HK-2 (cell line): ENCODE measurements around the gene C1QL3.

ENCODE experiments used
- DNase-seq: peaks from one replicate; pipeline ENCODE4 v3.0.0-alpha.2; 2018; ENCODE audit not compliant: unreplicated experiment

The C1QL3 gene

GRCh38 chr10:16521311-16522016 is at the start of gene C1QL3:
C1QL3 (minus strand) TSS chr10:16521879; CDS start chr10:16521065, 814 bp downstream.
- DNase-seq = no peak

DNA sequence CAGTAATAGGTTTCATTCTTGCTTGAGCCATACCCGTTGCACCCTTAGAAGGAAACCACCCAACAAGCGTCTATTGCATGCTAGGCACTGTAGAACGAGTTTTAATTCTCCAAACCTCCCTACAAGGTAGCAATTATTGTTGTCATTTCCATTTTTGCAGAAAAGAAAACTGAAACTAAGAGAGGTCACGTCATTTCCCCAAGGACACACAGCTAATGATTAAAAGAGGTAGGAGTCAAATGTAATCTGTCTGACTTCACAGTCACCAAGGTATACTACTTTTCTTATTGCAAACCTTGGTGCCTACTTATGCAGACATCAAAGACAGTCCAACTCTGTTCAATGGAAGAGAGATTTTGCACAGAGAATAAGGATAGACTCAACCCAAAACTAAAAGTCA is 49.1 kb upstream of the C1QL3 start:
- DNase-seq = no peak

DNA sequence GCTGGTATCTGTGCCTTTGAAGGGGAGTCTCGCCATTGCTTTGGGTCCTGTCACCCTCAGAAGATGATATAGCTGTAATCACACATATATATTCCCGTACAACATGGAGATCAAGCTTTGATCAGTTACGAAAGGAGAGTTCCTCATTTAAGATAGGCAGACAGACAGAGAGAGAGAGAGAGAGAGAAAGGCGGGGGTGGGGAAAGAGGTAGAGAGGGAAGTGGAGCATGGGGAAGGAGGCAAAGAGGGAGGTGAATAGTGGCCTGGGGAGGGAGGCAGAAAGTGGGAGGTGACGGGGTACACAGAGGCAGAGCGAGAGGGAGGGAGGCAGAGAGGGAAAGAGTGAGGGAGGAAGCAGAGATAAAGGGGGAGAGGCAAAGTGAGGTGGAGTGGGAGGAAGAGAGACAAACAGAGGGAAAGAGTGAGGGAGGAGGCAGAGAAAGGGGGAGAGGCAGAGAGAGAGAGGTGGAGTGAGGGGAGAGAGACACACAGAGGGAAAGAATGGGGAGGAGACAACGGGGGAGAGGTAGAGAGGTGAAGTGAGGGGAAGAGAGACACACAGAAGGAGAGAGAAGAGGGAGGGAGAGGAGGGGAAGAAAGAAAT is 44.6 kb upstream of the C1QL3 start:
- no peak for DNase-seq

DNA sequence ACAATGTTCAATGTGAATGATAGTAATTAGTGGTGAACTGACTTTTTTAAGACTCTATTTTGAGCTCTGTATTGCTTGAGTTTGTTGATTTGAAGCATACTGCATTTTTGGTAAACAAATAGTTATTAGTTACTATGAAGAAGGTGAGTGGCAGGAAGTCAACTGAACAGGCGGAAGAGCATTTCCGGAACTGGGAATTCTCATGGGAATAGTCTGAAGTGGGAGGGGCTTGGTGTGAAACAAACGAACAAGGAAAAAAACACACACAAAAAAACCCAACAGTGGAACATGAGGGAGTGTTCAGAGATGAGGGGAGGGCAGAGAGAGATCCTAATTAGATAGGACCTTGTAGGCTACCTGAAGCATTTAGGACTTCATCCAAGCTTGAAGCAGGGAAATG is 43.9 kb upstream of the C1QL3 start:
- DNase-seq = no peak

DNA sequence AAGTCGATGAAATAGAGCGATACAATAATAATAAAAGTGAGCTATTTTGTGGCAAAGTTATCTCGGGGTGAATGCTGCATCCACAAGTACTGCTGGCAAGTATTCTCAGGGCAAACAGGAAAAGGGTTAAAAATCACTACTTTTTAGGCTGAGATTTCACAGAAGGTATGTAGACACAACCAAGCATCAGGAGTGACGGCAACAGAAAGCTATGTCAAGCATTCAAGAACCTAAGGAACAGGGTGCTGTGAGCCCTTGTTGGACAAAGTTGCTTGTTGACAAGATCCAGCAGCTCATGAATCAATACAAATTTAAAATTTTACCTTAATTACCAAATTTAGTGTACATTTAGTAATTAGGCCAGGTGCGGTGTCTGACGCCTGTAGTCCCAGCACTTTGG is 41.2 kb upstream of the C1QL3 start:
- DNase-seq = no peak

GRCh38 chr10:16559236-16559773 is 37.6 kb upstream of the C1QL3 start:
- DNase-seq = no peak

DNA sequence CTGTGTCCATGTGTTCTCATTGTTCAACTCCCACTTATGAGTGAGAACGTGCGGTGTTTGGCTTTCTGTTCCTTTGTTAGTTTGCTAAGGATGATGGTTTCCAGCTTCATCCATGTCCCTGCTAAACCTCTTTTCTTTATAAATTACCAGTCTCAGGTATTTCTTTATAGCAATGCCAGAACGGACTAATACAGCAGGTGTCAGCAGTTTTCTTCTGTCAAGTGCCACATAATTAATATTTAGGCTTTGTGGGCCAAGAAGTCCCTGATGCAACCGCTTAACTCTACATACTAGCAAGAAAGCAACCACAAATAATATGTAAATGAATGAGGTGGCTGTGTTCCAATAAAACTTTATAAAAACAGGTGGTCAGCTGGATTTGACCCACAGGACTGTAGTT is 26.3 kb upstream of the C1QL3 start:
- DNase-seq = no peak

- DNase-seq = peak; percentile 1
These were observed 23.5 kb upstream of the C1QL3 start for GRCh38 chr10:16545116-16545736.

GRCh38 chr10:16544591-16544990 is 22.9 kb upstream of the C1QL3 start:
- DNase-seq = no peak

DNA sequence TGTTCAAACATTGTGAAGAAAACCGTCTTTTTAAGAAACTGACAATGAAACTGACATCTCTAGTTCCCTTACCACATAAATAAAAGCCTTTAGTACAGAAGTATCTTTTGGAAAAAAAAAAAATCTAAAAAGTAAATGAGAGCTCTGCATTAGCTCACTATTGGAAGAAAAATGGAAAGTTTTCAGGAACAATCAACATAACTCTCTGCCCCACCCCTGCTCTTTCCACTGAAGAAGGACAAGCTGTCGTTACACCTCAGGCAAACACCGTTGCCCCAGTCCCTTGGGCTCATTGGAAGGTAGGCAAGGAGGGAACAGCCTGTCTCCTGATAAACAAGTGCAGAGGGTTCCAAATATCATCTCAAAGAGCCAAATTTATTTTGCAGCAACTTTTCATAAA is 22.4 kb upstream of the C1QL3 start:
- no peak for DNase-seq

- DNase-seq = no peak
These were observed 14.5 kb upstream of the C1QL3 start for GRCh38 chr10:16536155-16536554.

- no peak for DNase-seq
These were observed 8.2 kb upstream of the C1QL3 start for GRCh38 chr10:16529853-16530252.

GRCh38 chr10:16527452-16527851 is 5.8 kb upstream of the C1QL3 start:
- DNase-seq = no peak

DNA sequence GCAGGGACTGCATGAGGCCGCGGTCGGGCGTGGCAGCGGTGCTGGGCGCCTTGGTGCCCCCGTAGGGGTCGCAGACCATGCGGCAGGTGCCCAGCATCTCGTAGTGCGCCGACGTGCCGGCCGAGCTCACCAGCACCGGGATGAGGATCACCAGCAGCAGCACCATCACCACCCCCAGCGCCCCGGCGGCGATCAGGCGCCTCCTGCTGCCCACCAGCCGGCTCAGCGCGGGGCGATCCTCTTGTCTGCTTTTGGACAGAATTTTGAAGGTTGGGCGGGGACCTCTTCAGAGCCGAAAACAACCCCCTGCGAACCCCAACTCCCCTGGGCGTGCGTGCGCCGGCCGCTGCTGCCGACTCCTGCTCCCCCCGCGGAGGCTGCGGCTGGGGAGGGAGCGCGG is 779 bp downstream of the C1QL3 start:
- DNase-seq = no peak

DNA sequence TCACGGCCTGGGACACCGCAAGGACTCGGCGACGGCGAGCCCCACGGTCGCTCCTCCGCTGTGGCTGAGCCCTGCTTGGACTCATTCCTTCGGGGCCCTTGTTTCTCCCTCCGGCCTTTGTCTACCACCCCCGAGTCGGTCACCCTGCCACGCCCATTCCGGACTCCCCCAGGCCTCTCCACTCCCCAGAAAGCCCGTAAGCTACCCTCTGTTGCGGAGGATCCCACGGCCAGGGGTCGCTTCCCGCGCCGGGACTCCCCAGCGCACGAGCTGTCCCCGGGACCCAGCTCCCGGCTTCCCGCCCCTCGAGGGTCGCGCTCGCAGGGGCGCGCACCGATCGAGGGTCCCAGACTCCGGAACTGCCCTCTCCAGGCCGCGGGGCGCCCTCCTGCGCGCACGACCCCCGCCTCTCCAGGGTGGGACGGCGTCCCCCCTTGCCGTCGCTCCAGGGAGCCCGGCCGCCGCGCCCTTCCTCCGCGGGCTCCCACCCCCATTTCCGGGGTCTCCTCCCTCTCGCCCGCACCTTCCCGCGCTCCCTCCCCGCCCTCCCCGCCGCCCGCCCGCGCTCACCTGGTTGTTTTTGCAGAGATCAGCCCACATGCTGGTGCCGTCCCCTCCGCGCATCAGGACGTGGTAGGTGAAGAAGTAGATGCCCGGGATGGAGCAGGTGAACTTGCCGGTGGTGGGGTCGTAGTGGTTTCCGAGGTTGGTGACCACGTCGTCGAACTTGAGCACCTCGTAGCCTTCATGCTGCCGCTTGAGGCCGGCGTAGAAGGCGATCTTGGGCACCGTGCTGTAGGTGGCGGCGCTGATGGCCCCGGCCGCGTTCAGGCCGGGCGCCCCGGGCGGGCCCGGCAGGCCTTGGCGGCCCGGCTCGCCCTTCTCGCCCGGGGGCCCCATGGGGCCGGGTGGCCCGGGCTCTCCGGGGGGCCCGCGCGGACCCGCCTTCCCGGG is 1.5 kb downstream of the C1QL3 start:
- DNase-seq = no peak

DNA sequence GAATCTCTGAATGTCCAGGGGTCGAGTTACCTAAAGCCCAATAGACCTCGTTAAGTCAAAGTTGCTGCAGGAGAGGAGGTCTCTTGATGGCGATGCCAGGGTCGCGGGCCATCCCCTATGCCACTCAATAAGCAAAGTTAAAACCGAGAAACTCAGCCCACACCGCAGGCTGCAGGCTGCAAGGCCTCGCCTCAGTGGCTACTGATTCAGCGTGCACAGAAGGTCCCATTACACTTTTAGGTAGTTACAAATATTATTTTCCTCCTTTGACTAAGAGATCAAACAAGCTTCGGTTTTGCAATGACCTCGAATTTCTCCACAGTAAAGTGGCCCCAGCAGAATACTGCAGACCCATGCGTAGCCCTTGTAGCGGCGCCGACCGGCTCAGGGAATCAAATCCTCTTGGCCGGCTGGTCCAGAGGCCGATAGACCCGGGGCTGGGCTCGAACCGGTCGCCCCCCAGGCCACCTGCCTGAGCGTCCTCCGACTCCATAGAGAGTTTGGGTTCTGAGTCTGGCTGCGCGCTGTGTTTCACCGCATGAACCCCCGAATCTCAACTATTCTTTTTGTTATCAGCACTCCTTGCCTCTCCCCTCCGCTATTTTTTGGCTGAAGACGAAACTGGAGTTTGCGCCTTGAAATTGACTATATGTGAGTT is 2.3 kb downstream of the C1QL3 start:
- DNase-seq = no peak

DNA sequence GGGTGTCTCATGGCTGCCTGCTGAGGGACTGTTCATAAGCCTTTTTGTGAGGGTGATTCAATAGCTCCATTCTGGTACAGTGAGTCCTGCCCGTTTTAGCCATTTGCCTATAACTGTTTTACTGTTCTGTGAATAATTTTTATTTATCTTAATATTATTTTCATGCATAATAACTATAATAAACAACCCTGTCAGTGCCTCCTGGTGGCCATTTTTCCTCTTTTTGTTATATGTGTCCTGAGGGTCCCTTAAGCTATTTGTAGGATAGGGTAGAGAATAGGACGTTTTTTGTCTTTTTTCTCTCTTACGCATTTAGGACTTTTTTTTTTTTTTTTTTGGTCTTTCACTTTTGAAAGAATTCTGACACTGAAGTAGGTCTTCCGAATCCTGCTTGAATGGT is 2.9 kb downstream of the C1QL3 start:
- no peak for DNase-seq

DNA sequence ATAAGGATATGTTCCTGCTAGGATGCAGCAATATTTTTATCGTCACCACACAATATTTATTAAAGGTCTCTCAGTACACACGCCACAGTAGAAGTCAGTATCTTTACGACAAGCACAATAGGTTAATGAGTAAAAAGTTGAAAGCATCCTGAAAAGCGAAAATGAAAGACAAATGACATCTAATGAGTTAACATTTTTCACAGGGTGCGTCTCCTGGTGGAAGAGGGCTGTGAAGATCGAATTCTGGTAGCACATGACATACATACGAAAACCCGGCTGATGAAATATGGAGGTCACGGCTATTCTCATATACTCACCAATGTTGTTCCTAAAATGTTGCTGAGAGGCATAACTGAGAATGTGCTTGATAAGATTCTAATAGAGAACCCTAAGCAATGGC is 10.8 kb downstream of the C1QL3 start:
- DNase-seq = no peak

- DNase-seq = no peak
These were observed 11.7 kb downstream of the C1QL3 start for GRCh38 chr10:16509996-16510395.

- DNase-seq = no peak
These were observed 16.5 kb downstream of the C1QL3 start for GRCh38 chr10:16505161-16505560.

DNA sequence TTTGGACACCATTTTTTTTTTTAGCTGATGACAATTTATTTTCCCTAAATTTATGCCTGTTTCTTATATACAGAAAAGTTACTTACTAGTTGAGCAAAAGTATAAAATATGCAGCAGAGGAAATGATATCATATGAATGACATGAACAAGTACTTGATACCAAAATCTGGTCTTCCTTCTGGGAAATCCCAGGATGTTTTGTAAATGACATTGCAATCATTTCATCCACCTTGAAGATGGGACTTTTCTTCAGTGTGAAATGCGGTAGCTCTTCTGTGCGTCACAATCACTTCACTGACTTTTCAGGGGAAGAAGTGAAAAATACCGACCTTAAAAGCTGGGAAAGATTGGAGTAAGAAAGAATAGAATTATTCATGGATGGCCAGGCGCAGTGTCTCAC is 23.8 kb downstream of the C1QL3 start:
- no peak for DNase-seq
